ENCODE measurements around the gene EPHB6.
A peak's percentile ranks its signal among the peaks of the same experiment; 100 is the strongest.

The EPHB6 gene, protein sequence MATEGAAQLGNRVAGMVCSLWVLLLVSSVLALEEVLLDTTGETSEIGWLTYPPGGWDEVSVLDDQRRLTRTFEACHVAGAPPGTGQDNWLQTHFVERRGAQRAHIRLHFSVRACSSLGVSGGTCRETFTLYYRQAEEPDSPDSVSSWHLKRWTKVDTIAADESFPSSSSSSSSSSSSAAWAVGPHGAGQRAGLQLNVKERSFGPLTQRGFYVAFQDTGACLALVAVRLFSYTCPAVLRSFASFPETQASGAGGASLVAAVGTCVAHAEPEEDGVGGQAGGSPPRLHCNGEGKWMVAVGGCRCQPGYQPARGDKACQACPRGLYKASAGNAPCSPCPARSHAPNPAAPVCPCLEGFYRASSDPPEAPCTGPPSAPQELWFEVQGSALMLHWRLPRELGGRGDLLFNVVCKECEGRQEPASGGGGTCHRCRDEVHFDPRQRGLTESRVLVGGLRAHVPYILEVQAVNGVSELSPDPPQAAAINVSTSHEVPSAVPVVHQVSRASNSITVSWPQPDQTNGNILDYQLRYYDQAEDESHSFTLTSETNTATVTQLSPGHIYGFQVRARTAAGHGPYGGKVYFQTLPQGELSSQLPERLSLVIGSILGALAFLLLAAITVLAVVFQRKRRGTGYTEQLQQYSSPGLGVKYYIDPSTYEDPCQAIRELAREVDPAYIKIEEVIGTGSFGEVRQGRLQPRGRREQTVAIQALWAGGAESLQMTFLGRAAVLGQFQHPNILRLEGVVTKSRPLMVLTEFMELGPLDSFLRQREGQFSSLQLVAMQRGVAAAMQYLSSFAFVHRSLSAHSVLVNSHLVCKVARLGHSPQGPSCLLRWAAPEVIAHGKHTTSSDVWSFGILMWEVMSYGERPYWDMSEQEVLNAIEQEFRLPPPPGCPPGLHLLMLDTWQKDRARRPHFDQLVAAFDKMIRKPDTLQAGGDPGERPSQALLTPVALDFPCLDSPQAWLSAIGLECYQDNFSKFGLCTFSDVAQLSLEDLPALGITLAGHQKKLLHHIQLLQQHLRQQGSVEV

DNA sequence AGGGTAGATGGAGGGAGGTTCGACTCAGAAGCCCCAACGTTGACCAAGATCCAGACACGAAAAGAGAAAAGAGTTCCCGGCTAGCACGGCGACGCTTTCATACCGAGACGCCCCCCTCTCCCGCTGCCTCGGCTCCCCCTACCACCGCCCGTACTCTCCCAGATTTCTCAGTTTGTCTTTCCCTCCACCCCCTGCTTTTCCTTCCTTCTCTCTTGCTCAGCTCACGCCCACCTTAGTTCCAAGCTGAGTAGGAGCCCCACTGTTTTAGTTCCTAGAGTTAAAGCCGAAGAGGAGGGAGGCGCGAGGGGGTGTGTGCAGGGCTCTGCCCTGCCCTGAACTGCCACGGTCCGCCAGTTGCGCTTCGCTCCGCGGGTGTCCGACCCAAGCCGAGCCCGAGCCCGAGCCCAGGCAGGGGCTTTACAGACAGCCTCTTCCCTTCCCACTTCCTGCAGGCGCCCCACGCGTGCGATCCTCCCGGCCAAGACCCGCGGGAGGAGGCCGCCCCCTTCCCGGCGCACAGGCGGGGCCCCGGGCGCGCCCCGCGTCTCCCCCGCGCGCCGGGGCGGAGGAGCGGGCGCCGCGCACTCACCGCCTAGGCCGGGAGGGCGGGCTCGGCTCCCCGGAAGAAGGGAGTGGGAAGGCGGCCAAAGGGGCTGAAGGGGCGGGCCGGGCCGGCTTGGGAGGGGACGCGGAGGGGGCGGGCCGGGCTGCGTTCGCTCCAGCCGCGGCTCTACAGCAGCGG lies at the start of gene EPHB6:
EPHB6 (plus strand) TSS at position 705 of the 742 bp plus-strand sequence. CDS start 8,152 bp downstream, outside the sequence.
- TF ChIP-seq, protein P1, sequence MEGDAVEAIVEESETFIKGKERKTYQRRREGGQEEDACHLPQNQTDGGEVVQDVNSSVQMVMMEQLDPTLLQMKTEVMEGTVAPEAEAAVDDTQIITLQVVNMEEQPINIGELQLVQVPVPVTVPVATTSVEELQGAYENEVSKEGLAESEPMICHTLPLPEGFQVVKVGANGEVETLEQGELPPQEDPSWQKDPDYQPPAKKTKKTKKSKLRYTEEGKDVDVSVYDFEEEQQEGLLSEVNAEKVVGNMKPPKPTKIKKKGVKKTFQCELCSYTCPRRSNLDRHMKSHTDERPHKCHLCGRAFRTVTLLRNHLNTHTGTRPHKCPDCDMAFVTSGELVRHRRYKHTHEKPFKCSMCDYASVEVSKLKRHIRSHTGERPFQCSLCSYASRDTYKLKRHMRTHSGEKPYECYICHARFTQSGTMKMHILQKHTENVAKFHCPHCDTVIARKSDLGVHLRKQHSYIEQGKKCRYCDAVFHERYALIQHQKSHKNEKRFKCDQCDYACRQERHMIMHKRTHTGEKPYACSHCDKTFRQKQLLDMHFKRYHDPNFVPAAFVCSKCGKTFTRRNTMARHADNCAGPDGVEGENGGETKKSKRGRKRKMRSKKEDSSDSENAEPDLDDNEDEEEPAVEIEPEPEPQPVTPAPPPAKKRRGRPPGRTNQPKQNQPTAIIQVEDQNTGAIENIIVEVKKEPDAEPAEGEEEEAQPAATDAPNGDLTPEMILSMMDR (IDR thresholded peaks at IDR 0.05; ENCODE audit: low read depth, low read length, missing control alignments): no peak
- no peak for DNase-seq (ENCODE audit: extremely low read depth, low read depth)
- H3K4me3 ChIP-seq (replicated peaks; ENCODE audit: low read depth, low read length): peak within 1 kb of the TSS; percentile 61

DNA sequence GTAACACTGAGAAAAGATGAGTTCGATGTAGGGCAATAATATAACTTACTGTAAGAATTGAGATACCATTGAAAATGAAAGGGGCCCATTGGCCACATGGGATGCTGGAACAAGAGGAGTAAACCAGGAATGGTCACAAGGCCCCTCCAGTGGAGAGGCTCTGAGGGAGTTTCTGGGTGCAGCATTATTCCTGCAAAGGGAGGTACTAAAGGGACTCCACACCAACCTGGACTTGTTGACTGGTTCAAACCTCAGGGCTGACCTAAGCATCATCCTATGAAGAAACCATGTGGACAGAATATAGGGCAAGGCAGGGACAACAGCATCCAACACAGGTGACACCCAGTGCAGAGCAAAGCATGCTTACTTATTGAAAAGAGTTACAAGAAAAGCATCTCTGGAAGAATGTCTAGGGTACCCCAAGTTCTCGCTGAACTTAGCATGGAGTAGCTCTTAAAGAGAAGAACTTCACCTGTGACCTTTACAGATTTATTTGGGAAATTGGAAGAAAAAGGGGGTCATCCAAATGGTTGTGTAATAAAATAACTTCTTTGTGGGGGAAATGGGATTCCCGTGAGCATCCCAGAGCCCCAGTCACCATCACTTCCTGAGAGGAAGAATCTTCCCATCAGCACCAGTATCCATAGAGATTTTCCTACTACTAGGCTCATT lies 49.4 kb upstream of the EPHB6 start:
- H3K4me3 ChIP-seq (replicated peaks; ENCODE audit: low read depth, low read length): no peak overlapping the region
- DNase-seq (ENCODE audit: extremely low read depth, low read depth): no peak
- TF ChIP-seq, protein P1 (IDR thresholded peaks at IDR 0.05; ENCODE audit: low read depth, low read length, missing control alignments): no peak

DNA sequence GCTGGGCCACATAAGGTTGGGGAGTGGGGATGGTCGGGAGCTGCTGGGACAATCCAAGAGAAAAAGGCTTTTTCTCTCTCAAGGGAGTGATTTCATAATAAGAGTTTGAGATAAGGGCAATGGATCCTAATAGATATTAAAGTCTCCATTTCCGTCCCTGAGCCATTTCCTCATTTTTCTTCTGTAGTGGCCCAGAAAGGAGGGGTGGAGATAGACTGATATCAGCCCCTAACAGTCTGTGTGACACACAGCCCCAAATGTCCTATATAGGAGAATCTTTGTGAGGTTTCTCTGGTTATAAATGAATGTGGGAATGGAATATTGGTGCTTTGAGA lies 48.9 kb upstream of the EPHB6 start:
- TF ChIP-seq, protein P1 (IDR thresholded peaks at IDR 0.05; ENCODE audit: low read depth, low read length, missing control alignments): no peak
- no peak for DNase-seq (ENCODE audit: extremely low read depth, low read depth)
- no peak overlapping the region for H3K4me3 ChIP-seq (replicated peaks; ENCODE audit: low read depth, low read length)

DNA sequence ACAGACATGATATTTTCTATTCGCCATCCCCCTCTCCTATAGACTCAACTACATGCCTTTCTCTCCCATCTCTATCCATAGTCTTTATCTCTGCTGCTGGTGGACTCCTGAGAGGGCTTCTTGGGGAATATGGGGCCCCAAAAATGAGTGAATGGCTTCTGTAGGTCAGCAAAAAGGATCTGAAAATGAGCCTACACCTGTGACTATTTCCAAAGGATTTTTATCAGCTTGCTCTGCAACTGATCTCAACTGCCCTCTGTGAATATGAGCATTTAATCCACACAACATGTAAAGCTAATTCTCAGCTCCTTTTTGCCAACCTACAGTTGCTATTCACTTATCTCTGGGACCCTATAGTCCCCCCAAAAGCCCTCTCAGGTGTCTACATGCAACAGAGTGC lies 47.9 kb upstream of the EPHB6 start:
- TF ChIP-seq, protein P1 (IDR thresholded peaks at IDR 0.05; ENCODE audit: low read depth, low read length, missing control alignments): no peak
- H3K4me3 ChIP-seq (replicated peaks; ENCODE audit: low read depth, low read length): no peak overlapping the region
- DNase-seq (ENCODE audit: extremely low read depth, low read depth): no peak

DNA sequence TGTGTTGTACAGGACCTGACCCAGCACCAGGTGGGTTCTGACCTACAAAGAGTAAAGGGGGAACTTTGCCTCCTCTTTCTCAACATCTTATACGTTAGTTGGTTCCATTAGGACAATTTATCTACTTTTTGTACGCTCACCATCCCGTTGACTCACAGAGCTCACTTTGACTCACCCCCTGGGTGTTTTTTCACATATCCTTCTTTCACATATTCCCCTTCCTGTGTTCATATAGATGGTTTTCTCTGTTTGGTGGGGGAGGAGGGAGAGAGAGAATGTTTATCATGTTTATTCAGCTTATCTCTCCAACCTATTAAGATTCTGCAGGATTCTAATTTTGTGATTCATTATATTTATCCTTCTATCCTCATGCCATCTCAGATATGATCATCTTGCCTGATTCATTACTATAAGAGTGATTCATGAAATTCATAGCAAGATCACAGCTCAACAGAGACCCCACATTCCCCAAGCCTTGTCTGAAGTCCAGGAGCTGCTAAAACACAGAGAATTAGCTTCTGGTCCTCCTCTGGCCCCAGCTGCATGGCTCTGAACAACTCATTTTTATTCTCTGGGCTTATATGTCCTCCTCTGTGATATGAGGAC lies 46.9 kb upstream of the EPHB6 start:
- no peak for DNase-seq (ENCODE audit: extremely low read depth, low read depth)
- TF ChIP-seq, protein P1 (IDR thresholded peaks at IDR 0.05; ENCODE audit: low read depth, low read length, missing control alignments): no peak
- H3K4me3 ChIP-seq (replicated peaks; ENCODE audit: low read depth, low read length): no peak overlapping the region

Measured in HFF-Myc (cell line).